GM12875 (cell line): ENCODE data around the gene OR2V1.

Source experiments
- H3K4me3 ChIP-seq: one replicate; pipeline ENCODE4 v1.5.1; 2011; ENCODE audit warnings: low read depth, low read length, control low read depth
- CTCF ChIP-seq: IDR thresholded peaks from 2 replicates; pipeline ENCODE4 v1.5.1; 2011; ENCODE audit warnings: low read depth, mild to moderate bottlenecking, control low read depth, inconsistent platforms, low read length, moderate library complexity, borderline replicate concordance; ENCODE audit not compliant: insufficient read depth

The OR2V1 gene

GRCh38 chr5:181170237-181170825 is 39.4 kb upstream of the OR2V1 start:
- peak overlapping the region; percentile 44 for H3K4me3 ChIP-seq
- TF ChIP-seq CTCF = no peak

- peak overlapping the region; percentile 44 for H3K4me3 ChIP-seq
Measured at GRCh38 chr5:181169459-181170236, 38.7 kb upstream of the OR2V1 start.

GRCh38 chr5:181168595-181169118 is 37.7 kb upstream of the OR2V1 start:
- H3K4me3 ChIP-seq = no peak overlapping the region

GRCh38 chr5:181167814-181168488 is 37.0 kb upstream of the OR2V1 start:
- peak overlapping the region; percentile 36 for H3K4me3 ChIP-seq
- peak; percentile 69 for TF ChIP-seq CTCF

More at GRCh38 chr5:181168595-181169118, 37.7 kb upstream of the OR2V1 start:
- TF ChIP-seq CTCF = no peak

GRCh38 chr5:181166812-181167733 is 36.1 kb upstream of the OR2V1 start:
- no peak overlapping the region for H3K4me3 ChIP-seq
- no peak for TF ChIP-seq CTCF

- TF ChIP-seq CTCF = no peak
- H3K4me3 ChIP-seq = peak overlapping the region; percentile 44
Measured at GRCh38 chr5:181164076-181164952, 33.3 kb upstream of the OR2V1 start.
